Body of pancreas (tissue), 4 donors: Measurements from ENCODE around the gene EBF3. TPM values are rescaled to one million over a fixed set of nuclear protein-coding genes. Genes with fewer than 3 reads are reported as not detected.

Source experiments
- ATAC-seq: fragments of 150-250 bp; one replicate; pipeline ENCODE4 v1.9.1; 2016
- DNase-seq, 4 donors: peaks; one replicate each; pipeline ENCODE4 v3.0.0-alpha.2; 2019
- H3K27ac ChIP-seq, 4 donors: fragments of 200-600 bp; sonication (generic); 1 replicate in 3 of 4; 2 replicates in 1 of 4; pipeline versions ENCODE4 v1.5.1 to v1.6.1; 2016 to 2019; ENCODE audit warnings: mild to moderate bottlenecking in 1 of 4, mixed read lengths in 1 of 4, moderate library complexity in 1 of 4
- H3K27me3 ChIP-seq, 2 donors: fragments of 200-600 bp; sonication (generic); one replicate each; pipeline ENCODE4 v1.6.0; 2016; ENCODE audit warnings: mild to moderate bottlenecking in 1 of 2
- H3K36me3 ChIP-seq, 2 donors: fragments of 200-600 bp; sonication (generic); replicated peaks in 1 of 2; 2 replicates each; pipeline ENCODE4 v1.5.1; 2016; ENCODE audit warnings: low read depth in 2 of 2; ENCODE audit not compliant: insufficient read depth in 1 of 2
- H3K4me1 ChIP-seq: fragments of 200-600 bp; sonication (generic); one replicate; pipeline ENCODE4 v1.6.0; 2016
- H3K4me3 ChIP-seq, 2 donors: fragments of 200-600 bp; sonication (generic); 1 replicate in 1 of 2; 2 replicates in 1 of 2; pipeline ENCODE4 v1.5.1; 2016 to 2019
- H3K9me3 ChIP-seq, 3 donors: fragments of 200-600 bp; sonication (generic); 1 replicate in 2 of 3; 2 replicates in 1 of 3; pipeline ENCODE4 v1.5.1; 2016
- CTCF ChIP-seq, 7 experiments: fragments of 450-650 bp in 4 of 7; fragments of 200-600 bp in 3 of 7; sonication (generic) in 3 of 7; IDR thresholded peaks; one replicate each; pipeline ENCODE4 v1.5.1; 2016 to 2019; ENCODE audit warnings: antibody characterized with exemption in 7 of 7
- POLR2A ChIP-seq, 3 donors: fragments of 450-650 bp; IDR thresholded peaks; one replicate each; pipeline ENCODE4 v1.6.1; 2016; ENCODE audit warnings: antibody characterized with exemption in 3 of 3, mild to moderate bottlenecking in 2 of 3
- WGBS, 2 donors: methylation state at CpG; one replicate each; pipeline ENCODE4 v1.1.5; 2017; 5-methylcytosine and 5-hydroxymethylcytosine counted together
- intact Hi-C: fragments of 100-400 bp; cut with DNase I; formaldehyde crosslinking; loops from one replicate; pipeline ENCODE4 v1.15.1; 2023
- total RNA-seq, 2 donors: library from RNA; depleted of rRNA; stranded (reverse); fragments of >200 nt; gene quantifications; one replicate each; pipeline ENCODE4 v1.1.0, GENCODE V29; 2016

Gene EBF3
- total RNA-seq, 2 donors from 2014 or later: 2.3 to 4.6 TPM

- H3K9me3 ChIP-seq: no peaks in the 10 kb centered on the region
- TF ChIP-seq POLR2A (IDR thresholded peaks at IDR 0.05): no peak
- no peak for TF ChIP-seq CTCF (IDR thresholded peaks at IDR 0.05)
- peaks cover 0 to 7% of the 10 kb centered on the region in 2 donors for H3K27me3 ChIP-seq
- ATAC-seq (no peak), DNase-seq (no peak)
- intact Hi-C loops: no loop called here
- peaks cover 5% of the 10 kb centered on the region for H3K4me1 ChIP-seq
- 88 to 90% methylated on average over 35 of the region's 35 CpGs for WGBS, 2 donors
- H3K4me3 ChIP-seq: no peak overlapping the region
- no peaks in the 10 kb centered on the region for H3K36me3 ChIP-seq
- H3K27ac ChIP-seq: no peak overlapping the region
Observed at GRCh38 chr10:129887986-129888783, 75.9 kb downstream of the EBF3 start.

- no peak for TF ChIP-seq POLR2A (IDR thresholded peaks at IDR 0.05)
- TF ChIP-seq CTCF (IDR thresholded peaks at IDR 0.05): no peak
- Histone ChIP-seq H3K9me3 (no peaks in the 10 kb centered on the region), H3K4me3 (no peak overlapping the region), H3K27me3 (peaks cover 0 to 8% of the 10 kb centered on the region in 2 donors), H3K27ac (no peak overlapping the region), H3K4me1 (peaks cover 5% of the 10 kb centered on the region), H3K36me3 (no peaks in the 10 kb centered on the region)
- no peak for ATAC-seq
- DNase-seq: no peak
- intact Hi-C loops: no loop called here
- WGBS, 2 donors: 81 to 88% methylated on average over 13 of the region's 13 CpGs
Observed at GRCh38 chr10:129887381-129887905, 76.6 kb downstream of the EBF3 start.

GRCh38 chr10:129886263-129886662, 77.8 kb downstream of the EBF3 start:
- H3K4me3 ChIP-seq: no peak overlapping the region
- TF ChIP-seq CTCF (IDR thresholded peaks at IDR 0.05) (no peak), POLR2A (IDR thresholded peaks at IDR 0.05) (no peak)
- DNase-seq (no peak), ATAC-seq (no peak)
- no peaks in the 10 kb centered on the region for H3K36me3 ChIP-seq
- intact Hi-C loops: no loop called here
- 43 to 51% methylated on average over 8 to 9 of the region's 9 CpGs for WGBS, 2 donors
- H3K27me3 ChIP-seq: peaks cover 0 to 8% of the 10 kb centered on the region in 2 donors
- H3K9me3 ChIP-seq: no peaks in the 10 kb centered on the region
- no peak overlapping the region for H3K27ac ChIP-seq
- H3K4me1 ChIP-seq: peaks cover 5% of the 10 kb centered on the region

GRCh38 chr10:129885526-129885925, 78.5 kb downstream of the EBF3 start:
- intact Hi-C loops: no loop called here
- DNase-seq (no peak), ATAC-seq (no peak)
- TF ChIP-seq POLR2A (IDR thresholded peaks at IDR 0.05) (no peak), CTCF (IDR thresholded peaks at IDR 0.05) (no peak)
- H3K36me3 ChIP-seq: no peaks in the 10 kb centered on the region
- no peak overlapping the region for H3K4me3 ChIP-seq
- no peaks in the 10 kb centered on the region for H3K9me3 ChIP-seq
- WGBS, 2 donors: 51 to 56% methylated on average over 8 of the region's 8 CpGs
- H3K27ac ChIP-seq: no peak overlapping the region
- peaks cover 0 to 8% of the 10 kb centered on the region in 2 donors for H3K27me3 ChIP-seq
- H3K4me1 ChIP-seq: peaks cover 5% of the 10 kb centered on the region
